ENCODE data around the gene PPHLN1.

The PPHLN1 gene

DNA sequence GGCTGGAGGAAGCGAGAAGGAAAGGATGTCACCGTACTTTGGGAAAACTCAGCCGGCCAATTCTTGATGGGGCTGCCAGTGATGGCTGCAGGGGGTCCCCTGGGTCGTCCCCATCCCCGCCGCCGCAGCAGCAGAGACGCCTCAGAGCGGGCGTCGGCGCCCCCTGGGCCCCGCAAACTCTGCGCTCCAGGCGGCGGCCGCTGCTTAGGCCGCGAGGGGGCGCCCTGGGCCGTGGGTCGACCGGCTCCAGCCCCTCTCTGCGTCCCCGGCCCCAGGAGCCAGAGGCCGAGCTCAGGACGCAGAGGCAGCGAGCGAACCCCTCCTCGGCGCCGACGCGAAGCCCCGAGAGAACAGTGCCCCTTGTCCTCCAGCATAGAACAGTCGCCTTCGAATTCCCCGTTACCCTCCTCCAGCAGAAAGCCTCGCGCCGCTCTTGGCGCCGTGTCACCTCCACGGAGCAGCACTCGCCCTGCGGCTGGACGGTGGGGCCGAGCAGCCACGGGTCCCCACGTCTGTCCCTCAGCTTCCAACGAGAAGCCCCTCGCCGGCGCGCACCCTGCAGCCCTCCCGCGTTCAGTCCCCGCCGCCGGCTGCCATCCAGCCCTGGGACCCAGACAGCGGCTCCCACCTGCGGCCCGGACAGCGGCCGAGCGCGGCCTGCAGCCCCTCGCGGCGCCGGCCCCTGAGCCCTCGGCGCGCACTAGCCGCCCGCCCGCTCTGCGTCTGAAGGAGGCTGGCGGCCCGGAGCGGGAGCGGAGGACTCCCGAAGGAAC is 157.0 kb downstream of the PPHLN1 start:
- peak; percentile 23 for DNase-seq (ENCODE audit: low spot score)

GRCh38 chr12:42483521-42483790 is 157.5 kb downstream of the PPHLN1 start:
- no peak for DNase-seq (ENCODE audit: low spot score)

DNA sequence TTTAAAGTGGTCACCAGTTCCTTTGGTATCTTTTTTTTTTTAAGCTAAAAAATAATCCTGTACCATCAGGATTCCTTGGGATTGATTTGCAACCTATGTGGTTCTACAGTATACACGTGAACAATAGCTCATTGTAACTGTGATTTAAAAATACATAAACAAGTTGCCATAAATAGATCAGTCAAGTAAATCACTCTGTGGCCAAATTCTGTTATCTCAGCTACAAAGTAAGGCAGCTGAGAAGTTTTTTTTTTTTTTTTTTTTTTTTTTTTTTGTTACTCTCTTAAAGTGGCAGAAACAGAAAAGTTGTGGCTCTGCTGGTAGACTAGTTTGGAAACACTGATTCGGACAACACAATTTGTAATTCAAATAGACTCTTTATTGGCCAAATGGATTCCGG is 159.0 kb downstream of the PPHLN1 start:
- DNase-seq (ENCODE audit: low spot score), result no peak

DNA sequence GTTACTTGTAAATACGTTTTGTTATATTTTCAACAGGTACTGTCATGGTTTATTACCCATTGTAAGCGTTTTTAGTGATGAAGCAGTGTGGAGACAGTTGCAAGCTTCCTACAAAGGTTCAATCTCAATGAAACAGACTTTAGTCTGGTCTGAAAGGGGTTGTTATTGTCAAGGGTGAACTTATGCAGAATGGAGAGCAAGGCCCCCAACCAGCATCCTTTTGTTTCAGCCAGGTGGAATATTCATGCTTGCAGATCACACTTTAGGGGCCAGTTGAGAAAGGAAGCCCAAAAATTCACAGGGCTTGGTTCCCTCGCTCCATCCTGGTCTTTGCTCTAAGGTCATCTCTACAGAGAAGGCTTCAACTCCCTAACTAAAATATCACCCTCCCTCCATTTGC is 159.9 kb downstream of the PPHLN1 start:
- DNase-seq (ENCODE audit: low spot score), result no peak

DNA sequence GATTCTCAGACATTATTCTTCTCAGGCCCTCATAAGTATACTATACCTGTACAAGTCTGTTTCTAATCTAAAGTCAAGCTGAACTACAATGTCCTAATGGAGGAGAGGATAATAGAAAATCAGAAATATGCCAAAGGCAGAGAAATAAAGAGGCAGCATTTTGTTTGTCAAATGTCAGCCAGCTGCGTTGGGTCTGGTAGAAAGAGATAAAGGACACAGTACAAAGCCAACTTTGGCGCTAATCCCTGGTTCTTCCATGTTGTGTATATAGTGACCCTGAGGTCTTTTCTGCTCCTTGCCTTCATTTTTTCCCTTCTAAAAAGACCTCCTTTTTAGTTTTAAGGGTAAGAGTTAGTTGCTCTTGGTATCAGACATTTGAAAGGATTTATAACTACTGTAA is 160.4 kb downstream of the PPHLN1 start:
- DNase-seq (ENCODE audit: low spot score), result no peak

DNA sequence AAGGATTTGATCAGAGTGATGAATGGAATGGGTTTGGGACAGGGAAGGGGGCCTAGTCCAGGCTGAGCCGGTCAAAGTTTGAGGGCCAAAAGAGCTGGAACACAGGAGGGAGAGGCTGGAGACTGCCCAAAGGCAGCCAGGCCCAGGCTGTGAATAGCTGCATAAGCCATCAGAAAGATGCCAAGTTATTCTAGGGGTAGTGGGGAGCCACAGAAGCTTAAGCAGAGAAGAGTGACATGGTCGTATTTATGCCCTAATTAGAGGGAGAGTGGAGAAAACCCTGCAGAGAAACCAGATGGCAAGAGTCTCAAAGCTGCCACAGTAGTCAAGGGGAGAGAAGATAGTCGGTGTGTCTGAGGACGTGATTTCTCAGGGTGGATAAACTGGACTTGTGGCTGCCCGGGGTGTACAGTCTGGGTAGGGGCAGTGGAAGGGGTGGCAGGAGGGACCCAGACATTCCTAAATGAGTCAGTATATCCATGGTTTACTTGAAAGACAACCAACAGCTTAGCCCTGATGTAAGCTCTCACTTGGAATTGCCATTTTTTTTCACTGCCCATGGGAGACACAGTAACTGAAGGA is 164.4 kb downstream of the PPHLN1 start:
- no peak for DNase-seq (ENCODE audit: low spot score)
